SW 1271 (cell line): ENCODE measurements around the gene MFSD2B.
"Not testable (repeated sequence)": the region's sequence is repeated elsewhere in the genome, so short reads cannot be mapped to it uniquely, and the experiment has no call there.

Experiments
- DNase-seq, 2 experiments: peaks; one replicate each; lab custom pipeline; 2025; lab: John Stamatoyannopoulos, UW

MFSD2B gene

GRCh38 chr2:24018241-24018640, 8.4 kb downstream of the MFSD2B start:
- no peak for DNase-seq

GRCh38 chr2:24019729-24020128, 9.8 kb downstream of the MFSD2B start:
- DNase-seq, result no peak

GRCh38 chr2:24020244-24020643, 10.4 kb downstream of the MFSD2B start:
- no peak for DNase-seq

- DNase-seq, result no peak
Measured at GRCh38 chr2:24021122-24021998, 11.5 kb downstream of the MFSD2B start.

- no peak for DNase-seq
Measured at GRCh38 chr2:24022324-24022974, 12.6 kb downstream of the MFSD2B start.

GRCh38 chr2:24022975-24023575, 13.2 kb downstream of the MFSD2B start:
- DNase-seq, result no peak

GRCh38 chr2:24024018-24024417, 14.1 kb downstream of the MFSD2B start:
- DNase-seq, result no peak

GRCh38 chr2:24024996-24025663, 15.2 kb downstream of the MFSD2B start:
- no peak for DNase-seq

- no peak for DNase-seq
Measured at GRCh38 chr2:24026233-24026632, 16.3 kb downstream of the MFSD2B start.

- no peak for DNase-seq
Measured at GRCh38 chr2:24038786-24039499, 29.1 kb downstream of the MFSD2B start.

GRCh38 chr2:24040511-24040910, 30.6 kb downstream of the MFSD2B start:
- DNase-seq, result no peak

- not testable (repeated sequence) for DNase-seq
Measured at GRCh38 chr2:24043133-24043532, 33.2 kb downstream of the MFSD2B start.

- no peak for DNase-seq
Measured at GRCh38 chr2:24045511-24046508, 35.9 kb downstream of the MFSD2B start.

GRCh38 chr2:24046599-24046929, 36.7 kb downstream of the MFSD2B start:
- no peak for DNase-seq

- peak; percentile 99 to 100 for DNase-seq
Measured at GRCh38 chr2:24046930-24047702, 37.2 kb downstream of the MFSD2B start, which contains the start of gene WDCP. Gene WDCP, minus strand, starts transcription at chr2:24047391. Its CDS starts 7,897 bp downstream, at chr2:24039494.

- DNase-seq, result no peak
Measured at GRCh38 chr2:24047703-24048033, 37.8 kb downstream of the MFSD2B start.

GRCh38 chr2:24048769-24049484, 39.0 kb downstream of the MFSD2B start:
- no peak for DNase-seq

- DNase-seq, result peak in 1 of 2 experiments; percentile 24
Measured at GRCh38 chr2:24049485-24050021, 39.7 kb downstream of the MFSD2B start, which contains the start of gene FKBP1B. Gene FKBP1B, plus strand, starts transcription at chr2:24049741. Its CDS starts 109 bp downstream, at chr2:24049850.
